HepG2 (cell line): ENCODE measurements around the gene SLC2A4. TPM values are rescaled to one million over a fixed set of nuclear protein-coding genes. Genes with fewer than 3 reads are reported as not detected.

ENCODE experiments used
- HOXA7 ChIP-seq: sonication (generic); formaldehyde crosslinking; IDR thresholded peaks from 2 replicates; pipeline ENCODE4 v1.8.1; 2022; ENCODE audit warnings: mild to moderate bottlenecking, missing genetic modification reagents, moderate library complexity
- MAF1 ChIP-seq: sonication (generic); formaldehyde crosslinking; IDR thresholded peaks from 2 replicates; pipeline ENCODE4 v1.5.0; 2020; ENCODE audit warnings: missing genetic modification reagents, borderline replicate concordance
- MBD4 ChIP-seq: IDR thresholded peaks from 2 replicates; pipeline ENCODE4 v1.6.1; 2012; ENCODE audit warnings: low read length, inconsistent platforms, borderline replicate concordance
- MTA1 ChIP-seq: sonication (generic); formaldehyde crosslinking; IDR thresholded peaks from 2 replicates; pipeline ENCODE4 v1.4.0; 2020; ENCODE audit warnings: missing genetic modification reagents, mild to moderate bottlenecking, borderline replicate concordance
- TARDBP ChIP-seq: sonication (generic); formaldehyde crosslinking; IDR thresholded peaks from 2 replicates; pipeline ENCODE4 v1.8.0; 2022; ENCODE audit warnings: mild to moderate bottlenecking, missing genetic modification reagents
- ZNF234 ChIP-seq: sonication (generic); formaldehyde crosslinking; conservative IDR thresholded peaks from 2 replicates; pipeline ENCODE4 v1.5.1; 2020; ENCODE audit warnings: mild to moderate bottlenecking, missing genetic modification reagents
- ZNF547 ChIP-seq: sonication (generic); formaldehyde crosslinking; IDR thresholded peaks from 2 replicates; pipeline ENCODE4 v1.5.1; 2020; ENCODE audit warnings: mild to moderate bottlenecking, missing genetic modification reagents
- polyA plus RNA-seq, 8 experiments: library from polyadenylated mRNA; depleted of rRNA in 3 of 8; stranded (reverse) in 7 of 8; unstranded in 1 of 8; fragments of >200 nt; fragmentation: Illumina TruSeq in 4 of 8; extraction: Trizol in 4 of 8; gene quantifications; 2 replicates each; pipeline versions ENCODE4 v1.2.1 to v1.2.3, GENCODE V29; 2011 to 2016; ENCODE audit warnings: low read depth in 4 of 8, missing spikeins in 1 of 8, mixed read lengths in 1 of 8; ENCODE audit not compliant: insufficient read depth in 1 of 8
- total RNA-seq, 5 experiments: library from RNA; depleted of rRNA; stranded (reverse); fragments of >200 nt; fragmentation: Illumina TruSeq; extraction: Trizol; gene quantifications; 2 replicates each; pipeline ENCODE4 v1.2.3, GENCODE V29; 2016; ENCODE audit warnings: low read depth in 1 of 5
- TF ChIP-seq, protein P1 (sequence below): sonication (generic); formaldehyde crosslinking; IDR thresholded peaks from 2 replicates; pipeline ENCODE4 v1.5.0; 2020; ENCODE audit warnings: mild to moderate bottlenecking, missing genetic modification reagents, borderline replicate concordance
- TF ChIP-seq, protein P2 (sequence below): sonication (generic); formaldehyde crosslinking; IDR thresholded peaks from 2 replicates; pipeline ENCODE4 v1.4.0; 2020; ENCODE audit warnings: missing genetic modification reagents, mild to moderate bottlenecking, borderline replicate concordance

The SLC2A4 gene
- total and polyA plus RNA-seq, 2 of the 13 experiments (the other 11 are each of a cell fraction or from before 2014, with no cell fraction given) = 4.9 to 5.8 TPM

DNA sequence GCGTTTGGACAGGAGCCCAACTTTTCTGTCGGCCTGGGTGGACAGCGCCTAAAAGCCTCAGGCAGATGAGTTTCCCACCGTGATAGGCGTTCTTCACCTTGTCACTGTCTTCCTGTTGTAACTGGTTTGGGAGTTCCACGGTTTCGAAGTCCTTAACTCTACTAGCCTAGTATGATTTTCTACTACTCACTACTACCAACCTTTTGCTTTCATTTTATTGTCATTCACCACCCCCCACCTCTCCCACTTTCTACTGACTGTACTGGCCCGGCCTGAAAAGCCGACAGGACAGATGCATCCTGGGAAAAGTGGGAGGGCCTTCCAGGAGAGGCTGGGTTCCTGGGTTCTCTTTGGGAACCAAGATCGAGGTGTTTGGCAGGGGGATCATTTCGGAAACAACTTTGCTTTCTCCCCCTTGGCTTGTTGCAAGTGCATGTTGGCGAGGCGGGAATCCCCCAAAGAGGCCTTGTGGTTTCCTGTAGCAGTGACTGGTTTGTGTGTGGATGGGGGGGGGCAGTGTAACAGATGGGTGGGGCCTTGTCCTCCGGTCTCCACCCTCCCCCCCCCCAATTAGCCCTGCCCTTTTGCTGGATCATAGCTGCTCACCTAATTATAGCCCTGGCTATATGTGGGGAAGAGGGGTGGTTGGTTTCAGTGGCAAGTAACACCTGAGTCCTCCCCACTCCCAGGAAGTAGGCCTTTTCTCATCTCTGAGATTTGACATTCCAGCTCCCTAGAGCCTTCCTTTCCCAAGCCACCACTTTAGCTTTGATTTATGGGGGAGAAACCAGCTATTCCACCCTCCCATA is 27.3 kb downstream of the SLC2A4 start (continued):
- TF ChIP-seq, protein P1, sequence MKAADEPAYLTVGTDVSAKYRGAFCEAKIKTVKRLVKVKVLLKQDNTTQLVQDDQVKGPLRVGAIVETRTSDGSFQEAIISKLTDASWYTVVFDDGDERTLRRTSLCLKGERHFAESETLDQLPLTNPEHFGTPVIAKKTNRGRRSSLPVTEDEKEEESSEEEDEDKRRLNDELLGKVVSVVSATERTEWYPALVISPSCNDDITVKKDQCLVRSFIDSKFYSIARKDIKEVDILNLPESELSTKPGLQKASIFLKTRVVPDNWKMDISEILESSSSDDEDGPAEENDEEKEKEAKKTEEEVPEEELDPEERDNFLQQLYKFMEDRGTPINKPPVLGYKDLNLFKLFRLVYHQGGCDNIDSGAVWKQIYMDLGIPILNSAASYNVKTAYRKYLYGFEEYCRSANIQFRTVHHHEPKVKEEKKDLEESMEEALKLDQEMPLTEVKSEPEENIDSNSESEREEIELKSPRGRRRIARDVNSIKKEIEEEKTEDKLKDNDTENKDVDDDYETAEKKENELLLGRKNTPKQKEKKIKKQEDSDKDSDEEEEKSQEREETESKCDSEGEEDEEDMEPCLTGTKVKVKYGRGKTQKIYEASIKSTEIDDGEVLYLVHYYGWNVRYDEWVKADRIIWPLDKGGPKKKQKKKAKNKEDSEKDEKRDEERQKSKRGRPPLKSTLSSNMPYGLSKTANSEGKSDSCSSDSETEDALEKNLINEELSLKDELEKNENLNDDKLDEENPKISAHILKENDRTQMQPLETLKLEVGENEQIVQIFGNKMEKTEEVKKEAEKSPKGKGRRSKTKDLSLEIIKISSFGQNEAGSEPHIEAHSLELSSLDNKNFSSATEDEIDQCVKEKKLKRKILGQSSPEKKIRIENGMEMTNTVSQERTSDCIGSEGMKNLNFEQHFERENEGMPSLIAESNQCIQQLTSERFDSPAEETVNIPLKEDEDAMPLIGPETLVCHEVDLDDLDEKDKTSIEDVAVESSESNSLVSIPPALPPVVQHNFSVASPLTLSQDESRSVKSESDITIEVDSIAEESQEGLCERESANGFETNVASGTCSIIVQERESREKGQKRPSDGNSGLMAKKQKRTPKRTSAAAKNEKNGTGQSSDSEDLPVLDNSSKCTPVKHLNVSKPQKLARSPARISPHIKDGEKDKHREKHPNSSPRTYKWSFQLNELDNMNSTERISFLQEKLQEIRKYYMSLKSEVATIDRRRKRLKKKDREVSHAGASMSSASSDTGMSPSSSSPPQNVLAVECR = 0 out of 2 replicates have a peak, but pooled peaks have one; percentile 16
- TF ChIP-seq, protein P2, sequence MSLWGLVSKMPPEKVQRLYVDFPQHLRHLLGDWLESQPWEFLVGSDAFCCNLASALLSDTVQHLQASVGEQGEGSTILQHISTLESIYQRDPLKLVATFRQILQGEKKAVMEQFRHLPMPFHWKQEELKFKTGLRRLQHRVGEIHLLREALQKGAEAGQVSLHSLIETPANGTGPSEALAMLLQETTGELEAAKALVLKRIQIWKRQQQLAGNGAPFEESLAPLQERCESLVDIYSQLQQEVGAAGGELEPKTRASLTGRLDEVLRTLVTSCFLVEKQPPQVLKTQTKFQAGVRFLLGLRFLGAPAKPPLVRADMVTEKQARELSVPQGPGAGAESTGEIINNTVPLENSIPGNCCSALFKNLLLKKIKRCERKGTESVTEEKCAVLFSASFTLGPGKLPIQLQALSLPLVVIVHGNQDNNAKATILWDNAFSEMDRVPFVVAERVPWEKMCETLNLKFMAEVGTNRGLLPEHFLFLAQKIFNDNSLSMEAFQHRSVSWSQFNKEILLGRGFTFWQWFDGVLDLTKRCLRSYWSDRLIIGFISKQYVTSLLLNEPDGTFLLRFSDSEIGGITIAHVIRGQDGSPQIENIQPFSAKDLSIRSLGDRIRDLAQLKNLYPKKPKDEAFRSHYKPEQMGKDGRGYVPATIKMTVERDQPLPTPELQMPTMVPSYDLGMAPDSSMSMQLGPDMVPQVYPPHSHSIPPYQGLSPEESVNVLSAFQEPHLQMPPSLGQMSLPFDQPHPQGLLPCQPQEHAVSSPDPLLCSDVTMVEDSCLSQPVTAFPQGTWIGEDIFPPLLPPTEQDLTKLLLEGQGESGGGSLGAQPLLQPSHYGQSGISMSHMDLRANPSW (CRISPR knock-in tag) = no peak
- no peak for TF ChIP-seq MAF1
- no peak; the same call in 1 of the 2 replicates for TF ChIP-seq ZNF547 (CRISPR knock-in tag)
- no peak for TF ChIP-seq ZNF234 (CRISPR knock-in tag)
- no peak for TF ChIP-seq TARDBP (CRISPR knock-in tag)
- TF ChIP-seq MTA1 (CRISPR knock-in tag) = no peak
- TF ChIP-seq HOXA7 (CRISPR knock-in tag) = no peak
- TF ChIP-seq MBD4 = no peak
